HTERT RPE-1 (cell line): ENCODE data around the gene MPST.
"Not testable (repeated sequence)": the region's sequence is repeated elsewhere in the genome, so short reads cannot be mapped to it uniquely, and the experiment has no call there.

Experiments used
- in situ Hi-C: fragments of 300-500 bp; cut with MboI; formaldehyde crosslinking; loops from 4 replicates; pipeline ENCODE4 v1.14.3; 2020; ENCODE audit warnings: low sequenced_read_pairs

Gene MPST

DNA sequence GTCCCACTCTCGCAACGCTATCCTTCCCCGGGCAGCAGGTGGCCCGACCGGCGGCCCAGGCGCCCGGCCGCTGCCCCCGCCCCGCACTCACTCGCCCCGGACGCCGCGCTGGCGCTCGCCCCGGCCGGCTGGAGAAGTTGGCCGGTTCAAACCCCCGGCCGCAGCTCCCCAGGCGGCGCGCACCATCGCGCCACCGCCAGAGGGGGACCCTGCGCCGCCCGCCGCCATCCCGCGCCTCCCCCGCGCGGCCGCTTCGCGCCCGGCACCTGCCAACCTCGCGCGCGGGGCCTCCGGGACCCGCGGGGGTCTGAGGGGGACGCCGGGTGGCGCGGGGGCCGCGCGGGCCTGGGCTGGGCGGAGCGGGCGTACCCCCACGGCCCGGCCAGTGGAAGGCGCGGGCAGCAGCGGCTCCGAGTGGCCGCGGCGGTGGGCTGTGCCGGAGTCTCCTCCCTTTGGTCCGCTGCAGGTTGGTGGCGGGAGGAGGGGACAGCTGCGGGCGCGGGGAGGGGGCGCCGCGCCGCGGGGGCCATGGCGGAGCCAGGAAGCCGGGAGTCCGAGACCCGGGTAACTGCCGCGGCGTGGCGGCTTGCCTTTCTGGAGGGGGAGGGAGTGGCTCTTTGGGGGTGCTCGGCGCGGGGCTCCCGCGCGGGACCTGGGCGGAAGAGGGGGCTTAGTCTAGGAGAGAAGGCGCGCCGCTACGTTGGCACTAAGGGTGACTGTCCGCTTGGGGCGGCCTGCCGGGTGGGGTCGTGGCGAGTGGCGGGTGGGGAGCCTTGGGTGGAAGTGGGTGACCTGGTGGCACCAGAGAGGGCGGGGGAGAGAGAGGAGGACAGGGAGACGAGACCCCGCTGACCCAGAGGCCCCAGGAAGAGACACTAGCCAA, at the start of gene MPST, which contains the start of gene TST:
MPST (plus strand) TSS at position 434 of the 883 bp plus-strand sequence; CDS start at position 529, 95 bp downstream.
TST (minus strand) TSS at position 139 of the 883 bp plus-strand sequence. CDS start 715 bp downstream, outside the sequence.
- in situ Hi-C loops: no loop called here

DNA sequence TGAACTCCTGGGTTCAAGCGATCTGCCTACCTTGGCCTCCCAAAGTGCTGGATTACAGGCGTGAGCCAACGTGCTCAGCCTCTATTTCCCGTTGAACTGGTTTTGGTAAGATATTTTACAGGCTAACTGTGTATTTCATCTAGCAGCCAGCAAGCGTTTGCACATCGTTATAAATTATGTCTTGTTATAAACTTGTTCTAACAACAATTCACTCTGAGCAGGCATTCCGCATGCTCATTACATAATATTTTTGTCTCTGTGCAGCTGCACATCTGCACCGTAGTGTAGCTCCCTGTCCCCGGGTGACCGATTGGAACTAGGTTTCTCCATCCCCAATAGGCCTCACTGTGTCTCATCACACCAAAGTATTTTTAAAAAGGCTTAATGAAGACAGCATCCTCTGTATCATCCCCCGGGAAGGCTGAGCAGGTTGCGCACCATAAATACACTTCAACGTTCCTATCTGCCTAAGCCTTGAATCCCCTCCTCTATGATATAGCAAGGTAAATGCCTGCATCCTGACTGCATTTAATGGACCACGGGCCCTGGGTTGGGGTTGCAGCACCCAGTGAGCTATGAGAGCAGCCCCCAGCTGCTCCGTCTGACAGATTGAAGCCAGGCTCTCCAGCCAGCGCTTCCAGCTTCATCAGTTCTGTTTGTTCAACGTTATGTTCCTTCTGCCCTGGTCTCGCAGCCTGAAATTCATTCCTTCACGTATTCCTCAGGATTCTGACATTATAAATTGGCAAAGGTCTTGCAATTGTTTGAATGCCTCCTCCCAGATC, 48.0 kb upstream of the MPST start:
- in situ Hi-C loops: no loop called here

DNA sequence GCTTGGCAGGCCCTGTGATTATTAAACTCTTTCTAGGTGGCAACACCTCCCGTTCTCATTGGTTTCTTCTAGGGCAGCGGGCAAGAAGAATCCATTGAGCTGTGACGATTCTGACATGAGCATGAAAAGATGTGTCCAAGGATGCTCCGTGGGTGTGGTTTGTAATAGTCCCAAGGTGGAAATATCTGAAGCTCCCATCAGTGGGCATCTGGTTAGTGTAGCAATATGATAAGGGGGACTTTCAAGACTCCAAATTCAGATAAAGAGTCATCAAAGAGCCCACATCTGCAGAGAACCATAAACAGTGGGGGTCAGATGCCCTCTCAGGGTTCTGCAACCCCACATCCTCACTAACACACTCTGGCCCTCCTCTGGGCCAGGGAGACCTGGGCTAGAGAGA, 42.9 kb upstream of the MPST start:
- in situ Hi-C loops: no loop called here

DNA sequence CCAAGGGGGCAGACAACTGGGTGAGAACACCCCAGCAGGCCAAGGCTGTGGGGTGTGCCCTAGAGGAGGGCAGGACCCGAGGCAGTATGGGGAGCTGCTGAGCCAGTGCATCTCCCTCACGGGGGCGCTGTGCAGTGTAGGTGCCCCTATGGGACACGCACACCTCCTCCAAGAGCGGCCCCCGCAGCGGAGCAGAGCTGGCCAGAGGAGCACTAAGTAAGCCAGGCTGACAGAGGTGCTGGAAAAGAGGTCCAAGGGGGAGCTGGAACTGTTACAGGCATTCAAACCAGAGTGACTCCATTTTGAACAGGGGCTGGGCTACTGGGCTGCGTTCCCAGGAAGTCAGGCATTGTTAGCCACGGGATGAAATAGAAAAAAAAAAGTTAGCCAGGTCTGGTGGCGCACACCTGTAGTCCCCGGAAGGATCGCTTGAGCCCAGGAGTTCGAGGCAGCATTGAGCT, 42.1 kb upstream of the MPST start:
- in situ Hi-C loops: no loop called here

DNA sequence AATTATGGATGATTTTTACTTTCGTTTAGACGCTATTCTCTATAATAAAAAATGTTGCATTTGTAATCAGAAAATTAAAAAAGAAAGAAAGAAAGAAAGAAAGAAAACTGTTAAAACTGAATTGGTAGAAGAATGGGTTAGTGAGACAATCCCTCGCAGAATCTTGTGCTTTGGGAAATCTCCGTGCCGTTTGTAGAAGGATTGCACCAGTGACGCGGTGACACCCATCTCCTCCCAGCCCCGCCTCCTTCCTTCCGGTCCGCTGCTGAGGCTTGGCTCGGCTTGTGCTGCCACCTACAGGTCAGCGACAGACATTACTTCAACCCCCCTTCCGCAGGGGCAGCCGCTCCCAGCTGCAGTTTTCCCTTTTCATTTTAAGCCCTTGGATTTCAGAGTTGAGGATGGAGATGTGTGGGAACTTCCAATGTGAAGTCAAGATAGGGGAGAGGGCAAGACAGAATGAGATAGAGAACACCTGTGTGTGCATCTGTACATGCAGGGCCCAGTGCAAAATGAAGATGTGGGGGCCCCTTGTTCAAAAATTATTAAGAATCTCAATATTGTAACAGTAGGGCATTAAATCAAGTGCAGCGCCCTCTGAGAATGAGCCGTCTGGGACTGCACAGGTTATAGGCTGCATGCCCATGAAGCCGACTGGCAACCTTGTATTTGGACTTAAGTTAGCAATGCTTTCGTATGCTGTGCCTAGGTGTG, 41.4 kb upstream of the MPST start:
- in situ Hi-C loops: no loop called here

DNA sequence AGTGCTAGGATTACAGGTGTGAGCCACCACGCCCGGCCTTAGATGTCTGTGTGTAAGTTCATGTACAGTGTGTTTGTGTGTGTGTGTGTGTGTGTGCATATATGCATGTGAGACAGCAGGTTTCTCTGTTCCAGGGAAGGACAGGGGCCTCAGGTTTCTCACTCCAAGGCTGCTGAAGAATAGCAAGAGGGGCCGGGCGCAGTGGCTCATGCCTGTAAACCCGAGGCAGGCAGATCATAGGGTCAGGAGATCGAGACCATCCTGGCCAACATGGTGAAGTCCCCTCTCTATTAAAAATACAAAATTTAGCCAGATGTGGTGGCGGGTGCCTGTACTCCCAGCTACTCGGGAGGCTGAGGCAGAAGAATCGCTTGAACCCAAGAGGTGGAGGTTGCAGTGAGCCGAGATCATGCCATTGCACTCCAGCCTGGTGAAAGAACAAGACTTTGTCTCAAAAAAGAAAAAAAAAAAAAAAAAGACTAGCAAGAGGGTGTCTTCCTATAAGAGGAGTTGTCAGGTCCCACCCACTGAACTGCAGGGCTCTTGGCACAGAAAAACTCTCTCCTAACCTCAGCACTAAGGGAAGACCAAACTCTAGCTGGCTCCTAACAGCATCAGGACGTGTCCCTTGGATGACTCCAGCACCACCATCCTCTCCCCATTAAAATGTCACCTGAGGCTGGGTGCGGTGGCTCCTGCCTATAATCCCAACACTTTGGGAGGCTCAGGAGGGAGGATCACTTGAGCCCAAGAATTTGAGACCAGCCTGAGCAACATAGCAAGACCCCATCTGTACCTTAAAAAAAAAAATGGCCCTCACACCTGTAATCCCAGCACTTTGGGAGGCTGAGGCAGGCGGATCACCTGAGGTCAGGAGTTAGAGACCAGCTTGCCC, 40.3 kb upstream of the MPST start:
- in situ Hi-C loops: no loop called here

DNA sequence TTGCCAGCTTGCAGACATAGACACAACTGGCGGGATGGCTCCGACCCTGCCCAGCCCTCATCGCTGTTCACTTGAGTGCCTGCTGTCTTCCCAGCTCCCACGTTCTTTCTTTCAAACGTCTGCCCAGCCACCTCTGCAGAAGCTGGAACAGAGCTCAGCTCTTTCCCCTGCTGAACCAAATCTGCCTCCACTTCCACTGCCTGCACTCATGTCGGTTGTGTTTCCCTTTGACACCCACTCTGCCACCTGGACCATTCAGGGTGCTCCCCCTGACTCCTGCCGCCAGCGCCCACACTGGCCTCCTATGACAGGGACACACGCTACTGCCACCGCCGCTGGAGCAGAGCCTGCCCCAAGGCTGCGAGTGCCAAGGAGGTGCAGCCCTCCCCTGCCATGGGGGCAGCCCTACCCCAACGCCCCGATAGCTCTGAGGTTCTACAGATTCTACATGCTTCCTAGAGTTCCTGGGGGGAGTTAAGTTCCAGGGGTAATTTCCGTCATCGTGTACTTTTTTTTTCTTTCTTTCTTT, 38.2 kb upstream of the MPST start:
- in situ Hi-C loops: no loop called here

DNA sequence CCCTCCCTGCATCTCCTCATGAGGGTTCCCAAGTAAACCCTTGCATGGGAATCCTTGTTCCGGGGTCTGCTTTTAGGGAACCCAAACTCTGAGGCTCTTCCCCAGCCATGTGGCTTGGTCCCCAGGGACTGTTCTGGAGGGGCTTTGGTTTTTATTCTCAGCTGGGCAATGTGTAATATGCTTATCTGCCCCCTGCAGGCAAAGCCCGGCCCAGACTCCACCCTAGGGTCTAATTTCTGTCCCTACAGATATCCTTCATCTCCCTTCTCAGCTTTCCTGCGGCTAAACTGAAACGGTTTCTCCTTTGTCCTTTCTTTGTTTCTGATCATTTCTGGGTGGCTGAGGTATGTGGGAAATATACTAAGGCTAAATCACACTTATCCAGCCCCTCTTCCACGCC, 37.4 kb upstream of the MPST start:
- in situ Hi-C loops: no loop called here

DNA sequence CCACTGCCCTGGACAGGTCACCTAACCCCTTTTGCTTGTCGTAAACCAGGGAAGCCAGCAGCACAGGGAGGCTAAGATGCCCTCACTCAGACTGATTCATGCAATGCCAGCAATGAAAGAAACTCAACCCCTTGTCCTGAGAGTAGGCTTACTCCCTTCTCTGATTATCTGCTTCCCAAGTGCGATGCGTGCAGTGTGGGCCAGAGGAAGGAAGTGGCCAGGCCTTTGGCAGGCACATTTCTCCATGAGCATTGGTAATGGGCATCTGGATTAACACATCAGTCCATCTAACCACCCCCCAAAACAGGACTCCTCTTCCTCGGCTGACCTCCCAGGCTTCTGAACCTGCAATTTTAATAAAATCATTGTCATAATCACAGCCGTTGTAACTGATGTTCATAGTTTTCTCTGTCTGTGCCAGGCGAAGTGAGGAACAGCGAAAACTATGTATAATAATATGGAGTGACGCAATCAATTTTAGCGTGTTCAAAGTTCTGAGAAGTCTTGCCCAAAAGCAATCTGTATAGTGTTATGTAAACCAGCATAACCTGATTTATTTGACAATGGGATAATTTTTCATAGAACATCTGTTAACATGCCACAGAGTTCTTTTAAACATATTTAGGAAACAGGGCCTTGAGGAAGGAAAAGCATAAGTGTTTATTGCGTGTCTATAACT, 34.2 kb upstream of the MPST start:
- in situ Hi-C loops: no loop called here

DNA sequence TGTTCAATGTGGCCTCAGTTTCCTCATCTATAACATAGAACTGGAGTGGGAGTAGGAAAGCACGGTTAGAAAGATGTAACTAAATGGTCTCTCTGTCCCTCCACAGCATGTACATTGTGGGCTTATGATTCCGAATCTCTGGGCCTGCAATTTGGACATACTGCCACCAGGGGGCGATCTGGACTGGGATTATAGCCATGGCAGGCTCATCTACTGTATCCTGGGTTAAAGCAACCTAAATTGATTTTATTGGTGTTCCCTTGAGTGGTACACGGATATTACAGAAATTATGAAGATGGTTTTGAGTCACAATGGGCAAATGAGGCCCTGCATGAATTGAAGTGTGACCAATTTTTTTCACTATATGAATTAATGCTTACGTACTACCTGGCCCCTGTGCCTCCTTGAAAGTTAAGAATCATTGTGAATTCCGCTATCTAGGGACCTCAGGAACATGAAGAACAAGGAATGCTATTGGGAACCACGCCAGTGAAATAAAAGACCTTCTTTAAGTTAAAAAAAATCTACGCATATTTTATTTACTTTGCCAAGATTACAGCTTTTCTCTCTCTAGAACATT, 33.2 kb upstream of the MPST start:
- in situ Hi-C loops: no loop called here

DNA sequence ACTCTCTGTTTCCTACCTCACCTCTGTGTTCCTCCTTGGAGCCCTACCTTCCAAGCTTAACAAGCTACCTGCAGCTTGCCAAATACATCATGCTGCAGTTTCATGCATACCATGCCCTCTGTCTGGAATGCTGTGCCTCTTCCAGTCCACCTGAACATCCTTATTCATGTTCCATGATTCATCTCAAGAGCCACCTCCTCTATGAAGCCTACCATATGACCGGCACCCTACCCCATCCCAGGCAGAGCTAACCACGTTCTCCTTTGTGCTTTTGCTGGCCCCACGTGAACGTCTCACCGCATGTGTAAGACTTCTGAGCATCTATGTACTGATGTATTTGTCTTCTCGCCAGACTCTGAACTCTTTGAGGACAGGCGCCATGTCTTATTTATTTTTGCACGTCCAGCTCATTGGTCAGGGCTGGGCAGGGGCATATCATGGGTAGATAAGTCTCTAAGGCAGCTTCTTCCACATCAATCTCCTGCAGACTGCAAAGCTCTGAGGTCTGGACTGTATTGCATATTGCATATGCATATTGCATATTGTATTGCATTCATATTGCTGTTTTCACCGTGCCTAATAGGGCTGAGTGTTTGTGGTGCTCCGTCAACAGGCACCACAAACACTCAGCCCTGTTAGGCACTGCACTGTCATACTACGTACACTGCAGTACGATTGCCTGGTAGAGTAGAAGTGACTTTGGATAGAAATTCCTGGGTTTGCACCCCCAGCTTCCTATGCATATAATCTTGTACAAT, 31.3 kb upstream of the MPST start:
- in situ Hi-C loops: no loop called here

DNA sequence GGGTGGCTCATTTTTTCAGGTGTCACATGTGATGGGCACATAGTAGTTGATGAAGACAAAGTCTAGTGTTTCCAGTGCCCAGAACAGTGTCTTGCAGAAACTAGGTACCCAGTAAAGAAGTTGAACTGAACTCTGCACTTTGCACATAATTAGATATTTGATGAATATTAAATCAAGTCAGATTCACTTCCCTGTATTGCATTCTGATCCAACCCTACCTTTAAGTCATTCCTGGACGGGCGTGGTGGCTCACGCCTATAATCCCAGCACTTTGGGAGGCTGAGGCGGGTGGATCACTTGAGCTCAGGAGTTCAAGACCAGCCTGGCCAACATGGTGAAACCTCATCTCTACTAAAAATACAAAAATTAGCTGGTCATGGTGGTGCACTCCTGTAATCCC, 30.5 kb upstream of the MPST start:
- in situ Hi-C loops: not testable (repeated sequence)

DNA sequence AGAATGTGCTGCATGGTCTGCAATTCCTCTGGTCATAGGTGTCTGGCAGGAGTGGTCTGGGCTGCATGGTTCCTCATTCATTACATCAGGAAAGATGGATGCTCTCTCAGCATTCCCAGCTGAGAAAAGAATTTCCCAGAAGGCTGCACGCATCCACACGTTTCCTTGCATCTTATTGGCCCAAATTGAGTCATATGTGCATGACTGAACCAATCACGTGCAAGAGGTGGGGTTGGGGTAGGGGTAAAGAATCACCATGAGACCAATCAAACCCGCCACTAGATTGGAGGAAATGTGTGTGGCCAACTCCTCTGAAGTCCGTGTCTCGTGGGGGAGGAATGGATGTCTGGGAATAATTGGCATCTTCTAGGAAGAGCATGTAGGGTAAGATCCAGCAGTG, 29.1 kb upstream of the MPST start:
- in situ Hi-C loops: no loop called here

DNA sequence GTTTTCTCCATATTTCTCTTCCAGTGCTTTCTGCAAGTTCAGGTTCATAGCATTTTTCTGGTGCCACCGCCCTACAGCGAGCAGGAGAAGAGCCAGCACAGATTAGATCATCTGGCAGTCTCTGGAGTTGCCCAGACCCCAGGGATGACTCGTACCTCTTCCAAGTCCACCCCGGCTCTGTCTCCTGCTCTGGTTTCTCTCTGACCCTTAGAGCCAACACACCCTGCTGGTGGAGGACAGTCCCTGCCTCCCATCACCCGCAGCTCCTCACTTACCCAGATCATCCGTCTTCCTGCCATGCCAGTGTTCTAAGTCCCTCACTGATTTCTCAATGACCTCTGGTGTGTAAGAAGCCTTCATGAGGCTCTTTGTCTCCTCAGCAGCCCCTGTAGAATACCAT, 28.3 kb upstream of the MPST start:
- in situ Hi-C loops: no loop called here

DNA sequence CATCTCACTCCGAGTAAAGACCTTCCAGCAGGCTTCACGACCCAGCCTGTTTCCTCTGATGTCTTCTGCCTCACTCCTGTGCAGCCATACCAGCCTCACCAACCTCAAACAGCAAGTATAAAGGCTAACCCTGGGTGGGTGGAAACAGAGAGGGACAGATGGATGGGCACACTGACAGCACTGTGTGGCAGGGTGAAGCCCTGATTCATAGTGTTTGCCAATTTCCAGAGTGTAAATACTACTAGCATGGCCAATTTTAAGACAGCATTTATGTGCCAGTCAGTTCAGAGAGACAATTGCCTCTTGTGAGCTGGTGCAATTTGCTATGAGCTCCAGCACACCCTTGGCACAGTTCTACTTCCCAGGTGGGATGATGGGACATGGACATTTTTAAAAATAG, 21.8 kb upstream of the MPST start:
- in situ Hi-C loops: no loop called here

DNA sequence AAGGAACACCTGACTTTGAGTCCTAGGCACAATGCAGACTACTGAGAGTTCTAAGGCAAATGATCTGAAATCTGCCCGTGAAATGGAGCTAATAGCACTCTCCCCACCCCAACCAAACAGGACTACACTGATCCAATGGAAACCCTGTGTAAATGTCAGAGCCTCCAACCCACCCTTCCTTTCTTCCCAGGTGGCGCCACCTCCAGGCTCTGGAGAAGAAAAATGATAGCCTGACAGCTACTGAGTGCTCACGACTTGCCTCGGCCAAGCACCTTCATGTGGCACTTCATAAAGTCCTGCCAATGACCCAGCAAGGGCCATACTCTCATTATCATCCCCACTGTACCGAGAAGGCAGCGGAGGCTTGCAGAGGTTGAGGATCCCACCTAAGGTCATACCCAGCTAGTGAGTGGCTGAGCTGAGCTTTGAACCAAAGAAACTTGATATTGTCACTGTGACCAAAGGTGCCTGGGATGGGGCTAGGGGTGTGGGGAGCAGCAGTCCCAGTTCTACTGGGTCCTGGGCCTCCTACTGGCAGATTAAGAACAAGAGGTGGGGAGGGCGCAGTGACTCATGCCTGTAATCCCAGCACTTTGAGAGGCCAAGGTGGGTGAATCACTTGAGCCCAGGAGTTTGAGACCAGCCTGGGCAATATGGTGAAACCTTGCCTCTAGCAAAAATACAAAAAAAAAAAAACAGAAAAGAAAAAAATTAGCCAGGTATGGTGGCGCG, 20.8 kb upstream of the MPST start:
- in situ Hi-C loops: no loop called here

DNA sequence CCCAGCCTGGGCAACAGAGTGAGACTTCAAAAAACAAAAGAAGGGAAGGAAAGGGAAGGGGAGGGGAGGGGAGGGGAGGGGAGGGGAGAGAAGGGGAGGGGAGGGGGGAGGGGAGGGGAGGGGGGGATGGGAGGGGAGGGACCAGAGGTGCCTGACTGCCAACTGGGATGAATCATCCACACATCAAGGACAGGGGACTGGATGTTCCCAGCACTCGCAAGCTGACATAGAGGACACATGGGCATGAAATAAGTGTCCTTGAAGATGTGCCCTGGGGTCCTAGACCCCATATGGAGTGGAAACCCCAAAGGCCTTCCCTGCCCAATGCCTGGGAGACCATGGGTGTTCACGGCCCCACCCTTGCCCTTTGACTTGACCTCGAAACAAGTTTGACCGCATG, 20.1 kb upstream of the MPST start:
- in situ Hi-C loops: no loop called here
